Measurements from ENCODE around the gene PIGT. TPM values are rescaled to one million over a fixed set of nuclear protein-coding genes. Genes with fewer than 3 reads are reported as not detected.

Gene PIGT
- total RNA-seq, 1 experiment from 2014 or later, result 71.4 TPM

DNA sequence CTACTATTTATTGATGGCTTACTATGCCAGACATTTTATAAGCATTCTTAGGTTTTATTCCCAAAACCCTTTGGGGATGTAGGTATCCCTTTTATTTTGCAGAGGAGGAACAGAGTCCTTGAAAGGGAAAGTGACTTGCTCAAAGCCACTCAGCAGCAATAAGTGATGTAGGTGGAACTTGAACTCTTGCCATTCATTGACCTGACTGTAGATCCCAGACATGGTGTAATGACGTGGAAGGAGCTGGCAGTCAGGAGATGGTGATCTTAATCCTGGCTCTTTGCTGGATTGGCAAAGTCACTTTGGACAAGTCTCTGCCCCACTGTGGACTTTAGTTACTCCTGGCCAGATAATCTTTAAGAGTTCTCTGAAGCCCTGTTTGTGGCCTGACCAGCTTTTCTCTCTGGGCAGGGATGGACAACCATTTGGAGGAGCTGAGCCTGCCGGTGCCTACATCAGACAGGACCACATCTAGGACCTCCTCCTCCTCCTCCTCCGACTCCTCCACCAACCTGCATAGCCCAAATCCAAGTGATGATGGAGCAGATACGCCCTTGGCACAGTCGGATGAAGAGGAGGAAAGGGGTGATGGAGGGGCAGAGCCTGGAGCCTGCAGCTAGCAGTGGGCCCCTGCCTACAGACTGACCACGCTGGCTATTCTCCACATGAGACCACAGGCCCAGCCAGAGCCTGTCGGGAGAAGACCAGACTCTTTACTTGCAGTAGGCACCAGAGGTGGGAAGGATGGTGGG lies 6.2 kb upstream of the PIGT start:
- no TSS peak for BruUV-seq (replicated peaks)
- DNase-seq (ENCODE audit: low read depth, low spot score), result no peak
- Histone ChIP-seq H3K9me3 (ENCODE audit: control insufficient read depth in 1 of 2, insufficient read depth in 1 of 2, low read depth in 1 of 2, low read length in 2 of 2) (no peaks in the 10 kb centered on the region), H3K9me2 (ENCODE audit: insufficient read depth) (no peaks in the 10 kb centered on the region), H2AFZ (ENCODE audit: low read depth, low read length, poor library complexity, severe bottlenecking) (no peak overlapping the region), H3K27ac (ENCODE audit: low read depth, low read length) (no peak overlapping the region), H3K4me2 (ENCODE audit: low read length) (no peak overlapping the region), H3K27me3 (ENCODE audit: insufficient read depth, low read length) (no peaks in the 10 kb centered on the region), H3K4me3 (replicated peaks in 1 of 2; ENCODE audit: low read depth in 1 of 2, low read length in 2 of 2) (no peak overlapping the region), H3K36me3 (ENCODE audit: control insufficient read depth in 1 of 2, insufficient read depth in 2 of 2, low read length in 2 of 2) (peaks cover 8 to 11% of the 10 kb centered on the region in 2 experiments; a peak in 2 of 4 replicates), H3K4me1 (ENCODE audit: control insufficient read depth in 1 of 2, insufficient read depth in 2 of 2, low read length in 2 of 2) (peaks cover 5 to 24% of the 10 kb centered on the region in 2 experiments; a peak in 3 of 4 replicates), H3K79me2 (ENCODE audit: insufficient read depth, low read length) (peaks cover 15% of the 10 kb centered on the region; the same call in 1 of the 2 replicates), H3K9ac (ENCODE audit: low read length) (no peak overlapping the region), H4K20me1 (ENCODE audit: insufficient read depth) (no peaks in the 10 kb centered on the region)
- no peak for ATAC-seq
- TF ChIP-seq, protein P1, sequence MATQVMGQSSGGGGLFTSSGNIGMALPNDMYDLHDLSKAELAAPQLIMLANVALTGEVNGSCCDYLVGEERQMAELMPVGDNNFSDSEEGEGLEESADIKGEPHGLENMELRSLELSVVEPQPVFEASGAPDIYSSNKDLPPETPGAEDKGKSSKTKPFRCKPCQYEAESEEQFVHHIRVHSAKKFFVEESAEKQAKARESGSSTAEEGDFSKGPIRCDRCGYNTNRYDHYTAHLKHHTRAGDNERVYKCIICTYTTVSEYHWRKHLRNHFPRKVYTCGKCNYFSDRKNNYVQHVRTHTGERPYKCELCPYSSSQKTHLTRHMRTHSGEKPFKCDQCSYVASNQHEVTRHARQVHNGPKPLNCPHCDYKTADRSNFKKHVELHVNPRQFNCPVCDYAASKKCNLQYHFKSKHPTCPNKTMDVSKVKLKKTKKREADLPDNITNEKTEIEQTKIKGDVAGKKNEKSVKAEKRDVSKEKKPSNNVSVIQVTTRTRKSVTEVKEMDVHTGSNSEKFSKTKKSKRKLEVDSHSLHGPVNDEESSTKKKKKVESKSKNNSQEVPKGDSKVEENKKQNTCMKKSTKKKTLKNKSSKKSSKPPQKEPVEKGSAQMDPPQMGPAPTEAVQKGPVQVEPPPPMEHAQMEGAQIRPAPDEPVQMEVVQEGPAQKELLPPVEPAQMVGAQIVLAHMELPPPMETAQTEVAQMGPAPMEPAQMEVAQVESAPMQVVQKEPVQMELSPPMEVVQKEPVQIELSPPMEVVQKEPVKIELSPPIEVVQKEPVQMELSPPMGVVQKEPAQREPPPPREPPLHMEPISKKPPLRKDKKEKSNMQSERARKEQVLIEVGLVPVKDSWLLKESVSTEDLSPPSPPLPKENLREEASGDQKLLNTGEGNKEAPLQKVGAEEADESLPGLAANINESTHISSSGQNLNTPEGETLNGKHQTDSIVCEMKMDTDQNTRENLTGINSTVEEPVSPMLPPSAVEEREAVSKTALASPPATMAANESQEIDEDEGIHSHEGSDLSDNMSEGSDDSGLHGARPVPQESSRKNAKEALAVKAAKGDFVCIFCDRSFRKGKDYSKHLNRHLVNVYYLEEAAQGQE (IDR thresholded peaks at IDR 0.05; ENCODE audit: low read depth), result no peak
- TF ChIP-seq ZNF274 (IDR thresholded peaks at IDR 0.05; ENCODE audit: low read depth, low read length) (no peak), EZH2 (IDR thresholded peaks at IDR 0.05) (no peak), CEBPB (IDR thresholded peaks at IDR 0.05; ENCODE audit: low read depth) (no peak), POLR2A (IDR thresholded peaks at IDR 0.05; ENCODE audit: borderline replicate concordance, extremely low read depth, insufficient read depth, insufficient read length) (no peak), POLR2AphosphoS5 (IDR thresholded peaks at IDR 0.05; ENCODE audit: low read depth, low read length) (no peak), RAD21 (IDR thresholded peaks at IDR 0.05; ENCODE audit: low read depth) (no peak), SP1 (IDR thresholded peaks at IDR 0.05; ENCODE audit: low read depth) (no peak), MAX (IDR thresholded peaks at IDR 0.05) (no peak), ZFX (IDR thresholded peaks at IDR 0.05) (no peak)
- TF ChIP-seq, protein P2, sequence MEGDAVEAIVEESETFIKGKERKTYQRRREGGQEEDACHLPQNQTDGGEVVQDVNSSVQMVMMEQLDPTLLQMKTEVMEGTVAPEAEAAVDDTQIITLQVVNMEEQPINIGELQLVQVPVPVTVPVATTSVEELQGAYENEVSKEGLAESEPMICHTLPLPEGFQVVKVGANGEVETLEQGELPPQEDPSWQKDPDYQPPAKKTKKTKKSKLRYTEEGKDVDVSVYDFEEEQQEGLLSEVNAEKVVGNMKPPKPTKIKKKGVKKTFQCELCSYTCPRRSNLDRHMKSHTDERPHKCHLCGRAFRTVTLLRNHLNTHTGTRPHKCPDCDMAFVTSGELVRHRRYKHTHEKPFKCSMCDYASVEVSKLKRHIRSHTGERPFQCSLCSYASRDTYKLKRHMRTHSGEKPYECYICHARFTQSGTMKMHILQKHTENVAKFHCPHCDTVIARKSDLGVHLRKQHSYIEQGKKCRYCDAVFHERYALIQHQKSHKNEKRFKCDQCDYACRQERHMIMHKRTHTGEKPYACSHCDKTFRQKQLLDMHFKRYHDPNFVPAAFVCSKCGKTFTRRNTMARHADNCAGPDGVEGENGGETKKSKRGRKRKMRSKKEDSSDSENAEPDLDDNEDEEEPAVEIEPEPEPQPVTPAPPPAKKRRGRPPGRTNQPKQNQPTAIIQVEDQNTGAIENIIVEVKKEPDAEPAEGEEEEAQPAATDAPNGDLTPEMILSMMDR (IDR thresholded peaks at IDR 0.05 in 2 of 3, conservative IDR thresholded peaks at IDR 0.05 in 1 of 3; ENCODE audit: borderline replicate concordance in 1 of 3, insufficient read depth in 1 of 3, low read depth in 2 of 3, low read length in 2 of 3), result no peak
- ChIA-PET CTCF (no interaction called here), POLR2A (interaction anchor here (0.8 kb wide), 1 partner anchor 27 kb away, joined by 3 read pairs; no protein-coding TSS in a partner anchor), RAD21 (ENCODE audit: low non-redundant PET in 1 of 2, low total read pairs in 2 of 2, uncharacterized antibody in 2 of 2, unreplicated experiment in 2 of 2) (no interaction called here)
- intact Hi-C loops (cut with micrococcal nuclease), result no loop called here
